ENCODE measurements around the gene PKMYT1. TPM values are rescaled to one million over a fixed set of nuclear protein-coding genes. Genes with fewer than 3 reads are reported as not detected.
"Not testable (repeated sequence)": the region's sequence is repeated elsewhere in the genome, so short reads cannot be mapped to it uniquely, and the experiment has no call there.

Gene PKMYT1
- total RNA-seq, 2 donors from 2014 or later: 76.4 to 251 TPM

GRCh38 chr16:2948807-2949704, 31.2 kb downstream of the PKMYT1 start:
- peak; percentile 23 for DNase-seq (ENCODE audit: low spot score)
- Mint-ChIP-seq H3K27me3 (no peaks in the 10 kb centered on the region), H3K36me3 (no peaks in the 10 kb centered on the region), H3K27ac (no peak overlapping the region), H3K4me3 (no peak overlapping the region), H3K9me3 (no peaks in the 10 kb centered on the region), H3K4me1 (ENCODE audit: low read depth in 2 of 2) (no peaks in the 10 kb centered on the region)
- peak in 1 of 2 donors; percentile 25 for ATAC-seq

GRCh38 chr16:2946649-2947048, 33.6 kb downstream of the PKMYT1 start:
- H3K9me3 Mint-ChIP-seq: no peaks in the 10 kb centered on the region
- no peaks in the 10 kb centered on the region for H3K27me3 Mint-ChIP-seq
- DNase-seq (ENCODE audit: low spot score) (no peak), ATAC-seq (no peak)
- no peak overlapping the region for H3K4me3 Mint-ChIP-seq
- H3K27ac Mint-ChIP-seq: no peak overlapping the region
- no peaks in the 10 kb centered on the region for H3K36me3 Mint-ChIP-seq
- H3K4me1 Mint-ChIP-seq (ENCODE audit: low read depth in 2 of 2): no peaks in the 10 kb centered on the region

GRCh38 chr16:2943716-2944115, 36.5 kb downstream of the PKMYT1 start:
- ATAC-seq; H3K27ac Mint-ChIP-seq; DNase-seq (ENCODE audit: low spot score); H3K4me1 Mint-ChIP-seq (ENCODE audit: low read depth in 2 of 2); H3K4me3 Mint-ChIP-seq; H3K27me3 Mint-ChIP-seq; H3K9me3 Mint-ChIP-seq; H3K36me3 Mint-ChIP-seq: not testable (repeated sequence)

- Mint-ChIP-seq H3K27me3 (no peaks in the 10 kb centered on the region), H3K4me1 (ENCODE audit: low read depth in 2 of 2) (no peaks in the 10 kb centered on the region), H3K4me3 (no peak overlapping the region), H3K36me3 (no peaks in the 10 kb centered on the region), H3K9me3 (no peaks in the 10 kb centered on the region), H3K27ac (no peak overlapping the region)
- ATAC-seq (no peak), DNase-seq (ENCODE audit: low spot score) (no peak)
Observed at GRCh38 chr16:2942045-2942444, 38.2 kb downstream of the PKMYT1 start.

- DNase-seq (ENCODE audit: low spot score) (no peak), ATAC-seq (no peak)
- Mint-ChIP-seq H3K4me3 (no peak overlapping the region), H3K27me3 (no peaks in the 10 kb centered on the region), H3K4me1 (ENCODE audit: low read depth in 2 of 2) (no peaks in the 10 kb centered on the region), H3K9me3 (no peaks in the 10 kb centered on the region), H3K27ac (no peak overlapping the region), H3K36me3 (no peaks in the 10 kb centered on the region)
Observed at GRCh38 chr16:2939968-2940367, 40.3 kb downstream of the PKMYT1 start.

GRCh38 chr16:2938206-2938605, 42.0 kb downstream of the PKMYT1 start:
- Mint-ChIP-seq H3K27me3 (no peaks in the 10 kb centered on the region), H3K4me3 (no peak overlapping the region), H3K4me1 (ENCODE audit: low read depth in 2 of 2) (no peaks in the 10 kb centered on the region), H3K9me3 (no peaks in the 10 kb centered on the region), H3K36me3 (peaks cover 6% of the 10 kb centered on the region), H3K27ac (no peak overlapping the region)
- DNase-seq (ENCODE audit: low spot score): no peak
- ATAC-seq: no peak

- H3K27ac Mint-ChIP-seq: no peak overlapping the region
- H3K27me3 Mint-ChIP-seq: no peaks in the 10 kb centered on the region
- H3K4me1 Mint-ChIP-seq (ENCODE audit: low read depth in 2 of 2): no peaks in the 10 kb centered on the region
- no peak for ATAC-seq
- DNase-seq (ENCODE audit: low spot score): no peak
- no peaks in the 10 kb centered on the region for H3K9me3 Mint-ChIP-seq
- peaks cover 6% of the 10 kb centered on the region for H3K36me3 Mint-ChIP-seq
- H3K4me3 Mint-ChIP-seq: no peak overlapping the region
Observed at GRCh38 chr16:2937170-2937569, 43.1 kb downstream of the PKMYT1 start.

GRCh38 chr16:2936436-2937011, 43.7 kb downstream of the PKMYT1 start:
- Mint-ChIP-seq H3K36me3 (peaks cover 6% of the 10 kb centered on the region), H3K27me3 (no peaks in the 10 kb centered on the region), H3K4me3 (no peak overlapping the region), H3K4me1 (ENCODE audit: low read depth in 2 of 2) (no peaks in the 10 kb centered on the region), H3K27ac (no peak overlapping the region), H3K9me3 (no peaks in the 10 kb centered on the region)
- ATAC-seq: no peak
- no peak for DNase-seq (ENCODE audit: low spot score)

- no peak overlapping the region for H3K4me3 Mint-ChIP-seq
- no peaks in the 10 kb centered on the region for H3K27me3 Mint-ChIP-seq
- H3K27ac Mint-ChIP-seq: no peak overlapping the region
- DNase-seq (ENCODE audit: low spot score) (no peak), ATAC-seq (no peak)
- H3K9me3 Mint-ChIP-seq: no peaks in the 10 kb centered on the region
- no peaks in the 10 kb centered on the region for H3K4me1 Mint-ChIP-seq (ENCODE audit: low read depth in 2 of 2)
- H3K36me3 Mint-ChIP-seq: peaks cover 6% of the 10 kb centered on the region
Observed at GRCh38 chr16:2934450-2934849, 45.8 kb downstream of the PKMYT1 start.

- Mint-ChIP-seq H3K4me3 (no peak overlapping the region), H3K4me1 (ENCODE audit: low read depth in 2 of 2) (no peaks in the 10 kb centered on the region), H3K36me3 (peaks cover 6% of the 10 kb centered on the region), H3K27ac (no peak overlapping the region), H3K27me3 (no peaks in the 10 kb centered on the region), H3K9me3 (no peaks in the 10 kb centered on the region)
- ATAC-seq: peak in 1 of 2 donors; percentile 6
- DNase-seq (ENCODE audit: low spot score): no peak
Observed at GRCh38 chr16:2933701-2934100, 46.5 kb downstream of the PKMYT1 start.

- H3K4me3 Mint-ChIP-seq: no peak overlapping the region
- no peak for ATAC-seq
- peaks cover 6% of the 10 kb centered on the region for H3K36me3 Mint-ChIP-seq
Observed at GRCh38 chr16:2933136-2933535, 47.1 kb downstream of the PKMYT1 start.

GRCh38 chr16:2931231-2931914, 48.9 kb downstream of the PKMYT1 start:
- H3K9me3 Mint-ChIP-seq; H3K36me3 Mint-ChIP-seq; ATAC-seq; DNase-seq (ENCODE audit: low spot score); H3K27ac Mint-ChIP-seq; H3K4me3 Mint-ChIP-seq; H3K27me3 Mint-ChIP-seq: not testable (repeated sequence)
- peaks cover 10% of the 10 kb centered on the region in 2 donors for H3K4me1 Mint-ChIP-seq (ENCODE audit: low read depth in 2 of 2)

More at GRCh38 chr16:2933136-2933535, 47.1 kb downstream of the PKMYT1 start:
- Mint-ChIP-seq H3K27me3 (no peaks in the 10 kb centered on the region), H3K9me3 (no peaks in the 10 kb centered on the region), H3K27ac (no peak overlapping the region), H3K4me1 (ENCODE audit: low read depth in 2 of 2) (no peaks in the 10 kb centered on the region)
- DNase-seq (ENCODE audit: low spot score): no peak

- H3K4me3 Mint-ChIP-seq: no peak overlapping the region
- H3K9me3 Mint-ChIP-seq: no peaks in the 10 kb centered on the region
- ATAC-seq (no peak), DNase-seq (ENCODE audit: low spot score) (no peak)
- H3K36me3 Mint-ChIP-seq: peaks cover 6% of the 10 kb centered on the region
- H3K27me3 Mint-ChIP-seq: no peaks in the 10 kb centered on the region
- H3K27ac Mint-ChIP-seq: no peak overlapping the region
- H3K4me1 Mint-ChIP-seq (ENCODE audit: low read depth in 2 of 2): peaks cover 14% of the 10 kb centered on the region in 2 donors
Observed at GRCh38 chr16:2930236-2930635, 50.0 kb downstream of the PKMYT1 start.

GRCh38 chr16:2929693-2930092, 50.6 kb downstream of the PKMYT1 start:
- DNase-seq (ENCODE audit: low spot score) (no peak), ATAC-seq (no peak)
- peaks cover 4% of the 10 kb centered on the region for H3K36me3 Mint-ChIP-seq
- no peaks in the 10 kb centered on the region for H3K9me3 Mint-ChIP-seq
- no peak overlapping the region for H3K27ac Mint-ChIP-seq
- H3K4me1 Mint-ChIP-seq (ENCODE audit: low read depth in 2 of 2): peaks cover 14% of the 10 kb centered on the region in 2 donors
- H3K27me3 Mint-ChIP-seq: no peaks in the 10 kb centered on the region
- H3K4me3 Mint-ChIP-seq: no peak overlapping the region
